GM12865 (cell line): ENCODE measurements around the gene TCF4.

Source experiments
- DNase-seq: peaks from one replicate; pipeline ENCODE4 v3.0.0; 2010; ENCODE audit warnings: low read depth
- H3K4me3 ChIP-seq: 2 replicates; pipeline ENCODE4 v1.5.1; 2011; ENCODE audit warnings: mild to moderate bottlenecking, low read depth, low read length, control low read depth
- CTCF ChIP-seq: IDR thresholded peaks from 2 replicates; pipeline ENCODE4 v1.5.1; 2011; ENCODE audit warnings: low read length, control low read depth, low read depth, inconsistent platforms; ENCODE audit not compliant: insufficient read depth; ENCODE audit errors: missing control alignments

TCF4 gene

GRCh38 chr18:55509631-55510324 lies 78.2 kb downstream of the TCF4 start:
- peak; percentile 83 for DNase-seq
- TF ChIP-seq CTCF = no peak
- peak overlapping the region; percentile 53 for H3K4me3 ChIP-seq

GRCh38 chr18:55508651-55509050 lies 79.3 kb downstream of the TCF4 start:
- no peak for DNase-seq
- no peak for TF ChIP-seq CTCF
- no peak overlapping the region for H3K4me3 ChIP-seq

GRCh38 chr18:55506074-55506473 lies 81.9 kb downstream of the TCF4 start:
- H3K4me3 ChIP-seq = no peak overlapping the region
- no peak for DNase-seq
- TF ChIP-seq CTCF = no peak

- TF ChIP-seq CTCF = no peak
- DNase-seq = no peak
- H3K4me3 ChIP-seq = no peak overlapping the region
Measured at GRCh38 chr18:55504808-55505207, 83.2 kb downstream of the TCF4 start.

- DNase-seq = no peak
- TF ChIP-seq CTCF = no peak
- no peak overlapping the region for H3K4me3 ChIP-seq
Measured at GRCh38 chr18:55503167-55503820, 84.7 kb downstream of the TCF4 start.

GRCh38 chr18:55501982-55502710 lies 85.8 kb downstream of the TCF4 start:
- no peak for TF ChIP-seq CTCF
- no peak overlapping the region for H3K4me3 ChIP-seq
- DNase-seq = no peak
